Prostate gland (tissue), 2 donors: ENCODE results near the gene SIM1.

ENCODE experiments used
- POLR2AphosphoS5 ChIP-seq: sonication (generic); formaldehyde crosslinking; IDR thresholded peaks from one replicate; pipeline ENCODE4 v1.6.1; 2017; ENCODE audit warnings: antibody characterized with exemption
- TF ChIP-seq, protein P1 (sequence below), 4 experiments: fragments of 200-600 bp in 2 of 4; fragments of 450-650 bp in 2 of 4; sonication (generic) in 2 of 4; IDR thresholded peaks; 1 replicate in 3 of 4; 2 replicates in 1 of 4; pipeline ENCODE4 v1.5.1; 2016 to 2019; ENCODE audit warnings: antibody characterized with exemption in 4 of 4, mild to moderate bottlenecking in 2 of 4, moderate library complexity in 2 of 4

DNA sequence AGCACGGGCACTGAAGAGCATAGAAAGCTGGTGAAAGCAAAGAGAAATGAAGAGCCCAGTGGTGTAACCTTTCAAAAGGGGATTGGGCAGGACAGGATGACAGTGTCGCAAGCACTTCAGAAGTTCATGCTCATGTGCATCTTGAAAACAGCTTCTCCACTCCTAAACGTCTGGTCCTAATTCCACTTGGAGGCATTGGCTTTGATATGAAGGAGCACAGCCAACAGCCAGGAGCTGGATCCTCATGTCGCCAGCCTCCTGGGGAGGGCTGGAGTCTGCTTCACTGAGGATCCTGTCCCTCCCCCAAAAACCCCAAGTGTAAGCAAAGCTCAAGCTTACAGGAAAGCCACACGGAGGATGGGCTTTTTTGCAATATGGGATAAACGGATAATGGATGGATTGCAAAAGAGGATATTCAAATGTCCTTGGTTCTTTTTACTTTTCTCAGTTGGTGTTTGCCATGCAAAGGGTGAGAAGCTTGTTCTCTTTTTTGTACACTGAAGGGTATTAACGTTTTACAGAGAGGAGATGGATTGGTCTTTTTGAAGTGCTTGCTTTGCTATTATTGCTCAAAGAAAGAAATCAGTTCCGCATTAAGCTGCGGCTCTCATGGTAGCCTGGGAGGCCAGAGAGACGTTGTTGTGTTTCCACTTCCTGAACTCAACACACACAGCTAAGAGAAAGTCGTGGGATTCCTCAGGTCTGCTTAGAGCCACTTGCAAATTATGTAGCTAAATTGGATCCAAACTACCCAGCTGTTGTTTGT is 92.2 kb downstream of the SIM1 start:
- no peak for TF ChIP-seq POLR2AphosphoS5
- TF ChIP-seq, protein P1, sequence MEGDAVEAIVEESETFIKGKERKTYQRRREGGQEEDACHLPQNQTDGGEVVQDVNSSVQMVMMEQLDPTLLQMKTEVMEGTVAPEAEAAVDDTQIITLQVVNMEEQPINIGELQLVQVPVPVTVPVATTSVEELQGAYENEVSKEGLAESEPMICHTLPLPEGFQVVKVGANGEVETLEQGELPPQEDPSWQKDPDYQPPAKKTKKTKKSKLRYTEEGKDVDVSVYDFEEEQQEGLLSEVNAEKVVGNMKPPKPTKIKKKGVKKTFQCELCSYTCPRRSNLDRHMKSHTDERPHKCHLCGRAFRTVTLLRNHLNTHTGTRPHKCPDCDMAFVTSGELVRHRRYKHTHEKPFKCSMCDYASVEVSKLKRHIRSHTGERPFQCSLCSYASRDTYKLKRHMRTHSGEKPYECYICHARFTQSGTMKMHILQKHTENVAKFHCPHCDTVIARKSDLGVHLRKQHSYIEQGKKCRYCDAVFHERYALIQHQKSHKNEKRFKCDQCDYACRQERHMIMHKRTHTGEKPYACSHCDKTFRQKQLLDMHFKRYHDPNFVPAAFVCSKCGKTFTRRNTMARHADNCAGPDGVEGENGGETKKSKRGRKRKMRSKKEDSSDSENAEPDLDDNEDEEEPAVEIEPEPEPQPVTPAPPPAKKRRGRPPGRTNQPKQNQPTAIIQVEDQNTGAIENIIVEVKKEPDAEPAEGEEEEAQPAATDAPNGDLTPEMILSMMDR (IDR thresholded peaks at IDR 0.05): no peak
